Stimulated activated CD4-positive, alpha-beta T cell treated with anti-CD3 and anti-CD28 coated beads, Interleukin-12 subunit alpha, Interleukin-12 subunit beta, amount 100 ng/mL, for 4 hours (primary cell): ENCODE measurements around the gene EMB.
"Not testable (repeated sequence)": the region's sequence is repeated elsewhere in the genome, so short reads cannot be mapped to it uniquely, and the experiment has no call there.

ENCODE experiments used
- DNase-seq: peaks from one replicate; pipeline ENCODE4 v3.0.0-alpha.2; 2020

Gene EMB

DNA sequence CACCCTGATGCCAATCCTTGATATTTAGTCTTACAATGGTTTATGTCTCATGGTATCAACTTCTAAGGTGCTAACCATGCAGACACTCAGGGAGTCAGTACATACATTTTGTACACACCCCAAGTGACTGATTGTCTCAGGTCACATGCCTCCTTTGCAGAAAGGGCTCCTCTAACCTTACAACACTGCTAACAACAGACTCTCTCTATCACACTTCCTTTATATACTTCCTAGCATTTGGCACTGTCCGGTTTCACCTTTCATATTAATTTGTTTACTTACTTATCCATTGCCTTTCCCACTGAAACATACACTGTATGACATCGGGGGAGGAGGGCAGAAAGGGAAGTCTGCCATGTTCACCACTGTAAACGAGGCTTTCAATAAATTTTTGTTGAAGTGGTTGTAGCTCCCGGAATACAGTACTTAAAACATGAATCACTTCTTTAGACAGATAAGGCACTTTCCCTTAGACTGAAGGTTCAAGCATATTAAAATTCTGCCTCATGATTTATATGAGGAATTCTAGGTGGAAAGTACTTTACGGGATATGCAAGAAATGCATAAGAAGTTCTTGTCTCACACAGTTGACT lies 20.6 kb downstream of the EMB start:
- no peak for DNase-seq

DNA sequence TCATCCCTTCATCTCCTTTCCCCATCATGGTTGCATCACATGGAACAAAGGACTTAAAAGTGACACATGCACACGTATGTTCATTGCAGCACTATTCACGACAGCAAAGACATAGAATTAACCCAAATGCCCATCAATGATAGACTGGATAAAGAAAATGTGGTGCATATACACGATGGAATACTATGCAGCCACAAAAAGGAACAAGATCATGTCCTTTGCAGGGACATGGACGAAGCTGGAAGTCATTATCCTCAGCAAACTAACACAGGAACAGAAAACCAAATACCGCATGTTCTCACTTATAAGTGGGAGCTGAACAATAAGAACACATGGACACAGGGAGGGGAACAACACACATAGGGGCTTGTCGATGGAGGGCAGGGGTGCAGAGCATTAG lies 21.4 kb downstream of the EMB start:
- DNase-seq: not testable (repeated sequence)

DNA sequence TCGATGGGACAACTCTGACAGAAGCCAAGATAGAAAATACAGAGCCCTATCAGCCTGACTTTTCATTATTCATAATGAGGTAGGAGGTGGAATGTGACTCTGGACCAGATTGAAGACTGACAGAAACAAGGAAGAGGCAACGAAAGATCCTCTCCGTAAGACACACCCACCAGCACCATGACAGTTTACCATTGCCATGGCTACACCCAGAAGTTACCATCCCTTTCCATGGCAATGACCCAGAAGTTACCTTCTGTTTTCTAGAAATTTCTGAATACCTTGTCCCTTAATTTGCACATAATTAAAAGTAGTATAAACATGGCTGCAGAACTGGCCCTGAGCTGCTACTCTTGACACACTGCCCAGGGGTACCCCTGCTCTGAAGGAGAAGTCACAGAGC lies 24.5 kb downstream of the EMB start:
- not testable (repeated sequence) for DNase-seq

DNA sequence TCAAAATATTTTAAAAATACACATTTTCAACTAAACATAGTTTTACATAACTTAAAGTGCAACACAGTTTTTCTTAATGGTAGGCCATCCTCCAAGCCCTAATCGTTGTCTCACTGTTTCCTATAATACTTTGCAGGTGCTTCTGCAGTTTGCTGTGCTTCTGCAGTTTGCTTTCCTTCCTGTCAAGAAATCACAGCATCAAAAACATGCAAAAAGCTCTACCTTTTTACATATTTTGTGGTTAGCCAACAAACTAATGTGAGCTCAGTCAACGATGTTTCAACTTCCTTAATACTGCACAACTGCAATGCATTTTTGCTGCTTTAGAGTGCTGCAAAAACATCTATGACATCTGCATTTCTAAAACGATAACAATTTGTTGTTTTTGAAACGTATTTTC lies 25.2 kb downstream of the EMB start:
- no peak for DNase-seq

DNA sequence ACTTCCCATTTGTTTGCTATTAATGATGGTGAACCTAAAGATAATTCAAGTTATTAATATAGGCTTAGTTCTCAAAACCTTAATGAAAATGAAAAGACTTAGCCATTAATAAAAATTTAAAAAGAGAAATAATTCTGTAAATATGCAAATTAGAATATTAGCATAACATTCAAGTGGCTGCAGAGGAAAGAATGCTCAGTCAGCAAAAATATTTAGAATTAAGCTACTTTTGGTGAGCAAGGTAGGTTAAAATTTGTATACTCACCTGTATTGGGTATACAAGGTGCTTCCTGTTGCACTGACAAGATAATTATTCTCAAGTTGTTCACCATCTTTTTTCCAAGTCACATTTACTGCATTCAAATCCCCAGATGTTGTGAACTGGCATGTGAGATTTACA lies 30.2 kb downstream of the EMB start:
- DNase-seq: not testable (repeated sequence)

DNA sequence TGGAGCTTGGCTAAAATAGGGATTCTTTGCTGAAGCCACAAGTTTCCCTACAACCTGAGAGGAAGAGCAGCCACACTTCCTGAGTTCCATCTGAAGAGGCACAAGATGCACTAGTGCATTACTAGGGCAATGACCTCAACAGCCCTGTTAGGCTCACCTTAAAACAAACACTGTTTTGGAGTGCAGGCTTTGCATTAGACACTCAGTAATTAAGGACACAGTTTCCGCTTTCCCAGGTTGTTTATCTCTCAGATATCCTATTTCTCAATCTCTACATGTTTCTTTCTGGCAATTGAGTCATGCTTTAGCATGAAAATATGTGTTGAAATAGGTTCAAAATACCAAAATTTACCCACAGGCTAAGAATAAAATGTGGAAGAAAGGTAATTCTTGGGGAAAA lies 34.2 kb downstream of the EMB start:
- DNase-seq: no peak

DNA sequence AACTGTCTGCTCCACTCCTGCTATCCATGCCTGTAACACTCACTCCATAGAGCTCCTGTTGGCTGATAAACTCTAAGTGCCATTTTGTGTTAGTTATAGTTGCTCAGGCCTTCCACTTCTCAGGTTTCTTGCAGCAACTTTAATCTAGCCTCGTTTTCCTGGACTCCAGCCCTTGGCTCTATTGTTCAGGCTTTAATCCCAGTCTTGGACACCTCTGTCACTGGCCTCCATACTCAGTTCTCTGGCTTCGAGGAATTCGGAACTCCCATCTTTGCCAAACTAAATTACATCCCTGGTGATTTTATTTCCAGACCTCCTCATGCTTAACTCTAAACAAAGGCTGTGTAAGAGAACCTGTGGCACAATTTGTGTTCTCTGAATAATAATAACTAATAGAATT lies 39.8 kb downstream of the EMB start:
- no peak for DNase-seq

DNA sequence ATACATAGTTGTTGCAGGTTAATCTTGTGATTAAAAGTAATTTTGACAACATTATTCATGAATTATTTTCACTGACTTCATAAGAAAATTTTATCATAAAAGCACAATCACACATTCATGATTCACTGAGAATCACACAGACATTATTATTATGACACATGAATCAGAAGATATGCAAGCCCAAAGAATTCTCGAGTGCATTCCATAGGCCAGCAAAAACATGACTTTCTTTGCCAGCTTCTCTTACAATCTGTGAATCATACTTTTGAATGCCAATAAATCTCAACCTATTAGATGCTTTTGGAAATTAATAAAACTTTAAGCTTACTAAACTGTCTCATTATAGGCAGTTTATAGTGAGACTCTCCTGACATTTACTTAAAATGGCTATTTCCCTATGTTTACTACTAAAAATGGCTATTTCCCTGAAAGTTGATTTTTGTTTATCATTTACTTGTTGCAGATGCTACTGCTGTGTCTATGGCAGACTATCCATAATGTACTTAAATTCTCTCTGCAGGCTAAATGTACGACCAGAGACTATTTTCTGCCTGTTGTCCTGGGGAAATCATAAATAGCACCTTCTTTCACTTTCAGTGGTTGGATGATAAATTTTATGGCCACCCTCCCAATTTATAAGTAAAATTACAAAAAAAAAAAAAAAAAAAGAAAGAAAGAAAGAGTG lies 47.0 kb downstream of the EMB start:
- not testable (repeated sequence) for DNase-seq

DNA sequence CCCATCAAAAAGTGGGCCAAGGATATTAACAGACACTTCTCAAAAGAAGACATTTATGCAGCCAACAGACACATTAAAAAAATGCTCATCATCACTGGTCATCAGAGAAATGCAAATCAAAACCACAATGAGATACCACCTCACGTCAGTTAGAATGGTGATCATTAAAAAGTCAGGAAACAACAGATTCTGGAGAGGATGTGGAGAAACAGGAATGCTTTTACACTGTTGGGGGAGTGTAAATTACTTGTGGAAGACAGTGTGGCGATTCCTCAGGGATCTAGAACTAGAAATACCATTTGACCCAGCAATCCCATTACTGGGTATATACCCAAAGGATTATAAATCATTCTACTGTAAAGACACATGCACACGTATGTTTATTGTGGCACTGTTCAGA lies 48.8 kb downstream of the EMB start:
- not testable (repeated sequence) for DNase-seq

DNA sequence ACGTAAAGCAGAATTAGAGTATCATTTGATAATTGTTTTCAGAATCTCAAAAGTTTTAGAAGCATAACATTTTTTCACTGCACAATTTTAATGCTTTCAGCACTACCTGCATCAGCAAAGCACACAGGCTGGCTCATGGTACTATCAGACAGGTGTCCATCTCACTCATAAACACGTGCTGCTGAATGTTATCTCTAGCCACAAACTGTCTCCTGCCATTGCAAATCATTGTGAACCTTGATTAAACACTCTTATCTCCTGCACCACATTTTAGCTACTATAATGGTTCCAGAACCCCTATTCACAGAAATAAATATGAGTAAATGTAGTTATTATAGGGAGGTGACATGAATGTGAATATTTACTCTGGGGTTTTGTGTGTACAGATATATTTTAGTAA lies 56.7 kb downstream of the EMB start:
- not testable (repeated sequence) for DNase-seq

DNA sequence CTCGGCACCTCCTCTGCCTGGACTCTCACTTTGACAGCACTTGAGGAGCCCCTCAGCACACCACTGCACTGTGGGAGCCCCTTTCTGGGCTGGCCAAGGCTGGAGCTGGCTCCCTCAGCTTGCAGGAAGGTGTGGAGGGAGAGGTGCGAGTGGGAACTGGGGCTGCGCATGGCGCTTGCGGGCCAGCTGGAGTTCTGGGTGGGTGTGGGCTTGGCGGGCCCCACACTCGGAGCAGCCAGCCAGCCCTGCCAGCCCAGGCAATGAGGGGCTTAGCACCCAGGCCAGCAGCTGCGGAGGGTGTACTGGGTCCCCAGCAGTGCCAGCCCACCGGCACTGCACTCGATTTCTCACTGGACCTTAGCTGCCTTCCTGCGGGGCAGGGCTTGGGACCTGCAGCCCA lies 64.4 kb downstream of the EMB start:
- not testable (repeated sequence) for DNase-seq

DNA sequence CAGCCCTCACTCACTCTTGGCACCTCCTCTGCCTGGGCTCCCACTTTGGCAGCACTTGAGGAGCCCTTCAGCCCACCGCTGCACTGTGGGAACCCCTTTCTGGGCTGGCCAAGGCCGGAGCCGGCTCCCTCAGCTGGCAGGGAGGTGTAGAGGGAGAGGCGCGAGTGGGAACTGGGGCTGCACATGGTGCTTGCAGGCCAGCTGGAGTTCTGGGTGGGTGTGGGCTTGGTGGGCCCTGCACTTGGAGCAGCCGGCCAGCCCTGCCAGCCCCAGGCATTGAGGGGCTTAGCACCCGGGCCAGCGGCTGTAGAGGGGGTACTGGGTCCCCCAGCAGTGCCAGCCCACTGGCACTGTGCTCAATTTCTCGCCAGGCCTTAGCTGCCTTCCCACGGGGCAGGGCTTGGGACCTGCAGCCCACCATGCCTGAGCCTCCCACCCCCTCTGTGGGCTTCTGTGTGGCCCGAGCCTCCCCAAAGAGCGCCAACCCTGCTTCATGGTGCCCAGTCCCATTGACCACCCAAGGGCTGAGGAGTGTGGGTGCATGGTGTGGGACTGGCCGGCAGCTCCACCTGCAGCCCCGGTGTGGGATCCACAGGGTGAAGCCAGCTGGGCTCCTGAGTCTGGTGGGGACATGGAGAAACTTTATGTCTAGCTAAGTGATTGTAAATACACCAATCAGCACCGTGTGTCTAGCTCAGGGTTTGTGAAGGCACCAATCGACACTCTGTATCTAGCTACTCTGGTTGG lies 71.6 kb downstream of the EMB start:
- not testable (repeated sequence) for DNase-seq

DNA sequence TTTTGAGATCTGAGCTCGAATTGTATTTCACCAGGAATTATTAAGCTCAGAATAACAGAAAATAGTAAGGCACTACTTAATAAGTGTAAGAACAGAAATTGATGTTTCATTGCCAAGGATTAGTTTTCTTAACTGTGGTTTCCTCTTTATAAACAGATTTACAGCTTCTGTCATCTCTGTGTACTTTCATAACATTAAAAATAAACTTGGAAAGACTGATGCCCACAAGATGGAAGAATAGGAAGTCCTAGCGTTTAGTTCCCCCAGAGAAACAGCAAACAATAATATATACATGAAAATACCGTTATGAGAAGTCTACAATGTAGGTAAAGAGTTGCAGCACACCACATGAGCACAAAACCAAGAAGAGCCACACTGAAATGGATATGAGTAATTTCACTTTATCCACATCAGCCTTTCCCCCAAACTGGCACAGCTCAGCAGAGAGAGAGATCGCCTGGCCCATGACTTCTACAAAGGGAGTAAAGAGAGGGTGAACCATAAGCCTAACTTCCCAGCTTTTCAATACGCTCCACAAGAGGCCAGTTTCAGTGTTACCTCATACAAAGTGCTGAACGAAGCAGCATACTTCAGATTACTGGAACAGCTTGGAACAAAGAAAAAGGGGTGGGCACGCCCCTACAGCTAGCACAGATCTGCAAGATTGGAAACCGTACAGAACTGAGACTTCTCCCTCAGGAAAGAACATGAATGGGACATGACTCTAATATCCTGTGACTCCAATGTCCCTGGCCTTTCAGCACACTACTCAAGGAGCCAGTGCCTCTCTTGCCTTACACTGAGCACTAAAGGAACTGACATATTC lies 75.4 kb downstream of the EMB start:
- no peak for DNase-seq

DNA sequence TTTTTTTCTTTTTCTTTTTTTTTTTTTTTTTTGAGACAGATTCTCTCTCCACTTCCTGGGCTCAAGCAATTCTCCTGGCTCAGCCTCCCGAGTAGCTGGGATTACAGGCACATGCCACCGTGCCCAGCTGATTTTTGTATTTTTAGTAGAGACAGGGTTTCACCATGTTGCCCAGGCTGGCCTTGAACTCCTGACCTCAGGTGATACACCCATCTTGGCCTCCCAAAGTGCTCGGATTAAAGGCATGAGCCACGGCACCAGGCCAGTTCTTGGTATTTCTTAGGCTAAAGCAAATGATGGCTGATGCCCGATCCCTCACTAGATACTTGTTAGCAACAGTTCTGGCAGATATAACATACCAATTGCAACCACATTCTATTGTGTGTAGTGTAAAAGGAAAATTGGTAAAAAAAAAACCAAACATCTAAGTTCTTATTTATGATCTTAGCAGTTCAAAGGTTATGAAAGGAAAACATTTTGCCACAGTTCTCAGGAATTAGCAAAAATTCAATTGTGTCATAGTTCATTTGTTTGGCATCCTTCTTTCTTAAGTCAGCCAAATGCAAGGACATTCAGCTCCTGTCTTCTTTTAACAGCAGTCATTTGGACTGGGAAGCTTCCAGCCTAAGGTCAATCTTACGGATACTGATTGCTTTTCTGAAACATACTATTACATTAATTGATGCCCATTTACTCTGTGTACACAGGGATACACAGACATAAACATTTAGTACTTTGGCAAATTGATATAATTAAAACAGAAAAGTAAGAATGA lies 76.4 kb downstream of the EMB start:
- DNase-seq: not testable (repeated sequence)

DNA sequence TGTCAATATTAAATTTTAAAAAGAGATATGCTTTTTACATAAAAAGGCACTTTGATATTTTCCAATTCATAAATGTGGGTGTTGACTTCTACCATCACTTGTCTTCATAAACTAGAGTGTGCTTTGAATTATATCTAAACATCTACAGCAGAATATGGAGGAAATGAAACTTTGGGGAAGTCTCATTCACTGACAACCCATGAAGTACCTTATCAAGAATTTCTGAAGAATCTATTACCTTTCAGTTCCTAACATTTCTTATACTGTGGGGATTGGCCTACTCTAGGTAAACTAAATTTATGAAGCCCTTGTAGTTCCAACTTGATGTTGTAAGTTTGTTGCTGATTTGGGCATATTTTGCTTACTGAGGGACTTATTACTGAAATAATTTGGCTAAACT lies 81.9 kb downstream of the EMB start:
- DNase-seq: no peak

DNA sequence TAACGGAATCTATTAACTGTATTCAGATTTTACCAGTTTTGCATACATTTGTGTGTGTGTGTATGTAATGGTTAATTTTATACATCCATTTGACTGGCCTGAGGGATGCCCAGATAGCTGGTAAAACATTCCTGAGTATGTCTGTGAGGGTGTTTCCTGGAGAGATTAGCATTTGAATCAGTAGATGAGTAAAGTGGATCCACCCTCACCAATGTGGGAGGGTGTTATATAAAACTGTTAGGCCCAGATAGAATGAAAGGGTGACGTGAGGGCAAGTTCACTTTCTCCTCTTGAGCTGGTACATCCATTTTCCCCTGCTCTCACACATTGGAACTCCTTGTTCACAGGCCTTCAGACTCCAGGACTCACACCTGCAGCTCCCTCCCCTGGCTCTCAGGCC lies 88.7 kb downstream of the EMB start:
- no peak for DNase-seq
